Measurements from ENCODE around the gene PTPRM.

The PTPRM gene

GRCh38 chr18:7600036-7600435, 32.9 kb downstream of the PTPRM start:
- DNase-seq (ENCODE audit: low read depth) = no peak

GRCh38 chr18:7600528-7601245, 33.6 kb downstream of the PTPRM start:
- no peak for DNase-seq (ENCODE audit: low read depth)

GRCh38 chr18:7601246-7601615, 34.1 kb downstream of the PTPRM start:
- no peak for DNase-seq (ENCODE audit: low read depth)

- no peak for DNase-seq (ENCODE audit: low read depth)
These were observed 34.8 kb downstream of the PTPRM start for GRCh38 chr18:7601936-7602335.

- no peak for DNase-seq (ENCODE audit: low read depth)
These were observed 36.3 kb downstream of the PTPRM start for GRCh38 chr18:7603259-7604000.

- DNase-seq (ENCODE audit: low read depth) = no peak
These were observed 37.2 kb downstream of the PTPRM start for GRCh38 chr18:7604361-7604760.

GRCh38 chr18:7605705-7606104, 38.6 kb downstream of the PTPRM start:
- DNase-seq (ENCODE audit: low read depth) = no peak

- no peak for DNase-seq (ENCODE audit: low read depth)
These were observed 40.5 kb downstream of the PTPRM start for GRCh38 chr18:7607540-7608173.

GRCh38 chr18:7608174-7608550, 41.0 kb downstream of the PTPRM start:
- no peak for DNase-seq (ENCODE audit: low read depth)

GRCh38 chr18:7608781-7609201, 41.7 kb downstream of the PTPRM start:
- no peak for DNase-seq (ENCODE audit: low read depth)

GRCh38 chr18:7609617-7610016, 42.5 kb downstream of the PTPRM start:
- no peak for DNase-seq (ENCODE audit: low read depth)

- DNase-seq (ENCODE audit: low read depth) = no peak
These were observed 46.9 kb downstream of the PTPRM start for GRCh38 chr18:7614042-7614441.

- DNase-seq (ENCODE audit: low read depth) = no peak
These were observed 48.7 kb downstream of the PTPRM start for GRCh38 chr18:7615840-7616239.

GRCh38 chr18:7616661-7617060, 49.5 kb downstream of the PTPRM start:
- DNase-seq (ENCODE audit: low read depth) = no peak

- no peak for DNase-seq (ENCODE audit: low read depth)
These were observed 50.8 kb downstream of the PTPRM start for GRCh38 chr18:7617738-7618422.

GRCh38 chr18:7618891-7619442, 51.9 kb downstream of the PTPRM start:
- no peak for DNase-seq (ENCODE audit: low read depth)

- DNase-seq (ENCODE audit: low read depth) = no peak
These were observed 52.6 kb downstream of the PTPRM start for GRCh38 chr18:7619676-7620075.

GRCh38 chr18:7622721-7623120, 55.6 kb downstream of the PTPRM start:
- DNase-seq (ENCODE audit: low read depth) = no peak

GRCh38 chr18:7623681-7624080, 56.6 kb downstream of the PTPRM start:
- DNase-seq (ENCODE audit: low read depth) = no peak

GRCh38 chr18:7624697-7625096, 57.6 kb downstream of the PTPRM start:
- no peak for DNase-seq (ENCODE audit: low read depth)

GRCh38 chr18:7626175-7626921, 59.2 kb downstream of the PTPRM start:
- DNase-seq (ENCODE audit: low read depth) = no peak
